Measurements from ENCODE around the gene ANKRD23. TPM values are rescaled to one million over a fixed set of nuclear protein-coding genes. Genes with fewer than 3 reads are reported as not detected.

Gene ANKRD23
- total and polyA plus RNA-seq, 2 of the 13 experiments (the other 11 are each of a cell fraction or from before 2014, with no cell fraction given), result 1.5 to 1.6 TPM

GRCh38 chr2:96867756-96868554 is 24.1 kb upstream of the ANKRD23 start (continued):
- TF ChIP-seq, protein P1, sequence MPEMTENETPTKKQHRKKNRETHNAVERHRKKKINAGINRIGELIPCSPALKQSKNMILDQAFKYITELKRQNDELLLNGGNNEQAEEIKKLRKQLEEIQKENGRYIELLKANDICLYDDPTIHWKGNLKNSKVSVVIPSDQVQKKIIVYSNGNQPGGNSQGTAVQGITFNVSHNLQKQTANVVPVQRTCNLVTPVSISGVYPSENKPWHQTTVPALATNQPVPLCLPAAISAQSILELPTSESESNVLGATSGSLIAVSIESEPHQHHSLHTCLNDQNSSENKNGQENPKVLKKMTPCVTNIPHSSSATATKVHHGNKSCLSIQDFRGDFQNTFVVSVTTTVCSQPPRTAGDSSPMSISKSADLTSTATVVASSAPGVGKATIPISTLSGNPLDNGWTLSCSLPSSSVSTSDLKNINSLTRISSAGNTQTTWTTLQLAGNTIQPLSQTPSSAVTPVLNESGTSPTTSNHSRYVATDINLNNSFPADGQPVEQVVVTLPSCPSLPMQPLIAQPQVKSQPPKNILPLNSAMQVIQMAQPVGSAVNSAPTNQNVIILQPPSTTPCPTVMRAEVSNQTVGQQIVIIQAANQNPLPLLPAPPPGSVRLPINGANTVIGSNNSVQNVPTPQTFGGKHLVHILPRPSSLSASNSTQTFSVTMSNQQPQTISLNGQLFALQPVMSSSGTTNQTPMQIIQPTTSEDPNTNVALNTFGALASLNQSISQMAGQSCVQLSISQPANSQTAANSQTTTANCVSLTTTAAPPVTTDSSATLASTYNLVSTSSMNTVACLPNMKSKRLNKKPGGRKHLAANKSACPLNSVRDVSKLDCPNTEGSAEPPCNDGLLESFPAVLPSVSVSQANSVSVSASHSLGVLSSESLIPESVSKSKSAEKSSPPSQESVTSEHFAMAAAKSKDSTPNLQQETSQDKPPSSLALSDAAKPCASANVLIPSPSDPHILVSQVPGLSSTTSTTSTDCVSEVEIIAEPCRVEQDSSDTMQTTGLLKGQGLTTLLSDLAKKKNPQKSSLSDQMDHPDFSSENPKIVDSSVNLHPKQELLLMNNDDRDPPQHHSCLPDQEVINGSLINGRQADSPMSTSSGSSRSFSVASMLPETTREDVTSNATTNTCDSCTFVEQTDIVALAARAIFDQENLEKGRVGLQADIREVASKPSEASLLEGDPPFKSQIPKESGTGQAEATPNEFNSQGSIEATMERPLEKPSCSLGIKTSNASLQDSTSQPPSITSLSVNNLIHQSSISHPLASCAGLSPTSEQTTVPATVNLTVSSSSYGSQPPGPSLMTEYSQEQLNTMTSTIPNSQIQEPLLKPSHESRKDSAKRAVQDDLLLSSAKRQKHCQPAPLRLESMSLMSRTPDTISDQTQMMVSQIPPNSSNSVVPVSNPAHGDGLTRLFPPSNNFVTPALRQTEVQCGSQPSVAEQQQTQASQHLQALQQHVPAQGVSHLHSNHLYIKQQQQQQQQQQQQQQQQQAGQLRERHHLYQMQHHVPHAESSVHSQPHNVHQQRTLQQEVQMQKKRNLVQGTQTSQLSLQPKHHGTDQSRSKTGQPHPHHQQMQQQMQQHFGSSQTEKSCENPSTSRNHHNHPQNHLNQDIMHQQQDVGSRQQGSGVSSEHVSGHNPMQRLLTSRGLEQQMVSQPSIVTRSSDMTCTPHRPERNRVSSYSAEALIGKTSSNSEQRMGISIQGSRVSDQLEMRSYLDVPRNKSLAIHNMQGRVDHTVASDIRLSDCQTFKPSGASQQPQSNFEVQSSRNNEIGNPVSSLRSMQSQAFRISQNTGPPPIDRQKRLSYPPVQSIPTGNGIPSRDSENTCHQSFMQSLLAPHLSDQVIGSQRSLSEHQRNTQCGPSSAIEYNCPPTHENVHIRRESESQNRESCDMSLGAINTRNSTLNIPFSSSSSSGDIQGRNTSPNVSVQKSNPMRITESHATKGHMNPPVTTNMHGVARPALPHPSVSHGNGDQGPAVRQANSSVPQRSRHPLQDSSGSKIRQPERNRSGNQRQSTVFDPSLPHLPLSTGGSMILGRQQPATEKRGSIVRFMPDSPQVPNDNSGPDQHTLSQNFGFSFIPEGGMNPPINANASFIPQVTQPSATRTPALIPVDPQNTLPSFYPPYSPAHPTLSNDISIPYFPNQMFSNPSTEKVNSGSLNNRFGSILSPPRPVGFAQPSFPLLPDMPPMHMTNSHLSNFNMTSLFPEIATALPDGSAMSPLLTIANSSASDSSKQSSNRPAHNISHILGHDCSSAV (CRISPR knock-in tag; IDR thresholded peaks at IDR 0.05; ENCODE audit: borderline replicate concordance), result no peak
- TF ChIP-seq, protein P2, sequence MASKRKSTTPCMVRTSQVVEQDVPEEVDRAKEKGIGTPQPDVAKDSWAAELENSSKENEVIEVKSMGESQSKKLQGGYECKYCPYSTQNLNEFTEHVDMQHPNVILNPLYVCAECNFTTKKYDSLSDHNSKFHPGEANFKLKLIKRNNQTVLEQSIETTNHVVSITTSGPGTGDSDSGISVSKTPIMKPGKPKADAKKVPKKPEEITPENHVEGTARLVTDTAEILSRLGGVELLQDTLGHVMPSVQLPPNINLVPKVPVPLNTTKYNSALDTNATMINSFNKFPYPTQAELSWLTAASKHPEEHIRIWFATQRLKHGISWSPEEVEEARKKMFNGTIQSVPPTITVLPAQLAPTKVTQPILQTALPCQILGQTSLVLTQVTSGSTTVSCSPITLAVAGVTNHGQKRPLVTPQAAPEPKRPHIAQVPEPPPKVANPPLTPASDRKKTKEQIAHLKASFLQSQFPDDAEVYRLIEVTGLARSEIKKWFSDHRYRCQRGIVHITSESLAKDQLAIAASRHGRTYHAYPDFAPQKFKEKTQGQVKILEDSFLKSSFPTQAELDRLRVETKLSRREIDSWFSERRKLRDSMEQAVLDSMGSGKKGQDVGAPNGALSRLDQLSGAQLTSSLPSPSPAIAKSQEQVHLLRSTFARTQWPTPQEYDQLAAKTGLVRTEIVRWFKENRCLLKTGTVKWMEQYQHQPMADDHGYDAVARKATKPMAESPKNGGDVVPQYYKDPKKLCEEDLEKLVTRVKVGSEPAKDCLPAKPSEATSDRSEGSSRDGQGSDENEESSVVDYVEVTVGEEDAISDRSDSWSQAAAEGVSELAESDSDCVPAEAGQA (IDR thresholded peaks at IDR 0.05; ENCODE audit: low read depth), result no peak
- TF ChIP-seq, protein P2 (CRISPR knock-in tag; IDR thresholded peaks at IDR 0.05; ENCODE audit: borderline replicate concordance), result no peak; the same call in 1 of the 2 replicates
- TF ChIP-seq FOSL1 (CRISPR knock-in tag; IDR thresholded peaks at IDR 0.05; ENCODE audit: borderline replicate concordance) (no peak), CENPBD1 (CRISPR knock-in tag; IDR thresholded peaks at IDR 0.05; ENCODE audit: borderline replicate concordance, low read depth) (no peak), DMTF1 (CRISPR knock-in tag; IDR thresholded peaks at IDR 0.05) (no peak)

Data from HepG2 (cell line).